Testis (tissue), 2 donors: ENCODE results near the gene ERMARD.

Experiments used
- POLR2A ChIP-seq: fragments of 450-650 bp; IDR thresholded peaks from one replicate; pipeline ENCODE4 v1.6.1; 2017; ENCODE audit warnings: antibody characterized with exemption, mild to moderate bottlenecking, moderate library complexity
- TF ChIP-seq, protein P1 (sequence below), 3 experiments: fragments of 450-650 bp in 2 of 3; fragments of 200-600 bp in 1 of 3; sonication (generic) in 1 of 3; IDR thresholded peaks; one replicate each; pipeline ENCODE4 v1.5.1; 2016 to 2019; ENCODE audit warnings: antibody characterized with exemption in 3 of 3, mild to moderate bottlenecking in 2 of 3, moderate library complexity in 1 of 3

DNA sequence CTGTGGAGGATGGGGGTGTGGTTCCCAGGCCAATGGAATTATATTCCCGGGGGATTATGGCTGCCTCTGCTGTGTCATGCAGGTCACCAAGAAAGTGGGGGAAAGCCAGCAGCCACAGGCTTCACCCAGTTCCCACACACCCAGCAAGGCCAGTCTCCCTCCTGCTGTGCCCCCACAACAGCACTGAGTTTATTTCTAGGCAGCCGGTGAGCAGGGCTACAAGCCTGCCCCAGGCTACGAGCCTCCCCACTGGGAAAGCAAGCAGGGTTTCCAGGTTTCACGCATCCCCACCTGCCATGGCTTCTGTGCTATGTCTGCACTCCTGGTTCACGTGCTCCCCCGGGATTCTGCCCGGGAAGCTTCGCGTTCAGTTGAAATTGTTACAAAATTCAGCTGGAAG is 72.6 kb downstream of the ERMARD start:
- no peak for TF ChIP-seq POLR2A
- TF ChIP-seq, protein P1, sequence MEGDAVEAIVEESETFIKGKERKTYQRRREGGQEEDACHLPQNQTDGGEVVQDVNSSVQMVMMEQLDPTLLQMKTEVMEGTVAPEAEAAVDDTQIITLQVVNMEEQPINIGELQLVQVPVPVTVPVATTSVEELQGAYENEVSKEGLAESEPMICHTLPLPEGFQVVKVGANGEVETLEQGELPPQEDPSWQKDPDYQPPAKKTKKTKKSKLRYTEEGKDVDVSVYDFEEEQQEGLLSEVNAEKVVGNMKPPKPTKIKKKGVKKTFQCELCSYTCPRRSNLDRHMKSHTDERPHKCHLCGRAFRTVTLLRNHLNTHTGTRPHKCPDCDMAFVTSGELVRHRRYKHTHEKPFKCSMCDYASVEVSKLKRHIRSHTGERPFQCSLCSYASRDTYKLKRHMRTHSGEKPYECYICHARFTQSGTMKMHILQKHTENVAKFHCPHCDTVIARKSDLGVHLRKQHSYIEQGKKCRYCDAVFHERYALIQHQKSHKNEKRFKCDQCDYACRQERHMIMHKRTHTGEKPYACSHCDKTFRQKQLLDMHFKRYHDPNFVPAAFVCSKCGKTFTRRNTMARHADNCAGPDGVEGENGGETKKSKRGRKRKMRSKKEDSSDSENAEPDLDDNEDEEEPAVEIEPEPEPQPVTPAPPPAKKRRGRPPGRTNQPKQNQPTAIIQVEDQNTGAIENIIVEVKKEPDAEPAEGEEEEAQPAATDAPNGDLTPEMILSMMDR (IDR thresholded peaks at IDR 0.05), result no peak
